MM.1S (cell line): ENCODE data around the gene NMRK2.
"Not testable (repeated sequence)": the region's sequence is repeated elsewhere in the genome, so short reads cannot be mapped to it uniquely, and the experiment has no call there.

Experiments used
- DNase-seq: peaks from one replicate; pipeline ENCODE4 v3.0.0-alpha.2; 2015
- H2AFZ ChIP-seq: fragments of 300-600 bp; sonication (generic); 2 replicates; pipeline ENCODE4 v1.6.0; 2016; ENCODE audit warnings: antibody characterized with exemption, low read length
- H3F3A ChIP-seq: fragments of 300-600 bp; sonication (generic); 2 replicates; pipeline ENCODE4 v1.6.1; 2016; ENCODE audit warnings: mild to moderate bottlenecking, antibody characterized with exemption, low read length, moderate library complexity, mixed read lengths; ENCODE audit not compliant: insufficient read depth
- H3K27ac ChIP-seq: fragments of 300-600 bp; sonication (generic); 2 replicates; pipeline ENCODE4 v1.5.1; 2016; ENCODE audit warnings: mild to moderate bottlenecking, low read length
- H3K27me3 ChIP-seq: fragments of 300-600 bp; sonication (generic); replicated peaks from 2 replicates; pipeline ENCODE4 v1.6.0; 2016; ENCODE audit warnings: low read length; ENCODE audit not compliant: insufficient read depth
- H3K36me3 ChIP-seq: fragments of 300-600 bp; sonication (generic); replicated peaks from 2 replicates; pipeline ENCODE4 v1.6.1; 2016; ENCODE audit warnings: mild to moderate bottlenecking, low read length, mixed read lengths; ENCODE audit not compliant: insufficient read depth
- H3K4me1 ChIP-seq: fragments of 300-600 bp; sonication (generic); 2 replicates; pipeline ENCODE4 v1.6.1; 2016; ENCODE audit warnings: low read length, mixed read lengths
- H3K4me2 ChIP-seq: fragments of 300-600 bp; sonication (generic); 2 replicates; pipeline ENCODE4 v1.6.0; 2016; ENCODE audit warnings: low read depth, low read length
- H3K4me3 ChIP-seq: fragments of 300-600 bp; sonication (generic); 2 replicates; pipeline ENCODE4 v1.5.1; 2016; ENCODE audit warnings: low read length, mixed read lengths
- H3K79me2 ChIP-seq: fragments of 300-600 bp; sonication (generic); 2 replicates; pipeline ENCODE4 v1.6.1; 2016; ENCODE audit warnings: mixed run types, low read length, mixed read lengths
- H3K9ac ChIP-seq: fragments of 300-600 bp; sonication (generic); 2 replicates; pipeline ENCODE4 v1.6.1; 2016; ENCODE audit warnings: low read length, mixed read lengths
- H3K9me2 ChIP-seq: fragments of 300-600 bp; sonication (generic); replicated peaks from 2 replicates; pipeline ENCODE4 v1.6.1; 2016; ENCODE audit warnings: mild to moderate bottlenecking, low read length, mixed read lengths; ENCODE audit not compliant: insufficient read depth
- H3K9me3 ChIP-seq: fragments of 300-600 bp; sonication (generic); replicated peaks from 2 replicates; pipeline ENCODE4 v1.6.1; 2016; ENCODE audit warnings: mild to moderate bottlenecking, low read length, mixed read lengths; ENCODE audit not compliant: insufficient read depth
- H4K20me1 ChIP-seq: fragments of 300-600 bp; sonication (generic); 2 replicates; pipeline ENCODE4 v1.6.1; 2016; ENCODE audit warnings: mild to moderate bottlenecking, low read length, moderate library complexity, mixed read lengths; ENCODE audit not compliant: insufficient read depth
- CTCF ChIP-seq: fragments of 300-600 bp; sonication (generic); IDR thresholded peaks from 2 replicates; pipeline ENCODE4 v1.5.1; 2016; ENCODE audit warnings: antibody characterized with exemption, low read length, mixed read lengths
- EZH2 ChIP-seq: fragments of 300-600 bp; sonication (generic); optimal IDR thresholded peaks from 2 replicates; pipeline ENCODE3; 2017; ENCODE audit warnings: low read depth, mild to moderate bottlenecking, antibody characterized with exemption, low read length, mixed read lengths
- EZH2phosphoT487 ChIP-seq: fragments of 300-600 bp; sonication (generic); IDR thresholded peaks from 2 replicates; pipeline ENCODE4 v1.6.1; 2018; ENCODE audit warnings: antibody characterized with exemption, low read length

Gene NMRK2

DNA sequence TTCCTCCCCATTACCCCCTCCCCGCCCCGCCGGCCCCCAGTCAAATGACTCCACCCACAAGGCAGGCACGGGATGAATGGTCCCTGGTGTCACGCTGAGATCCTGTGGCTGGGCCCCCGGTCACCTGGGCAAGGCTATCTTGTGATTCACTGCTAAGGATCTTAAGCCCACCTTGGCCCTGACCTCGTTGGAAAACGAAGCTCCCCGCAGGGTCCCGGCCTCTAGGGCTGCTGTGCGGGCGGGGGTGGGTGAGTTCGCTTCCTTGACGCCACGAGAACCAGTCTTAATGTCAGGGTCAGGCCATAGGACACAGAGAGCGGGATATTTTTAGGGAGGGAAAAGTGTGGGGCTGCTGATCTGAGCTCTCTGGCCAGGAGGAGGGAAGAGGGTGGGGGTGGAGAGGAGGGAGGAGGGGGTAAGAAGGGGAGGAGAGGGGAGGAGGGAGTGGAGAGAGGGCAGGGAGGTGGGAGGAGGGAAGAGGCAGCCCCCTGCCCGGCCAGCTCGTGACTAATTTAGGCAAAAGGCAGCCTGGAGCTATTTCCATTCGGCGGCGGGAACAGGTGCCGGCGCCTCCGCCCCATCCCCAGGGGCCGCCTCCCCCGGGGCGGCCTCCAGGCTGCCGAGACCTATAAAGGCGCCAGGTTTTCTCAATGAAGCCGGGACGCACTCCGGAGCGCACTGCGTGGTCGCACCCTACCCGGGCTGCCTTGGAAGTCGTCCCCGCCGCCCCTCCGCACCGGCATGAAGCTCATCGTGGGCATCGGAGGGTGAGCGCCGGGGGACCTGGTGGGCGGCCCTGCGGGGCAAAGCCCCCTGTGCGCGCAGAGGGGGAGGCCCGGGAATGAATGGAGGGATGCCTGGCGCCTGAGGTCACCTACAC is at the start of gene NMRK2:
Gene NMRK2, plus strand, starts transcription at position 139 of the 880 bp plus-strand sequence. Its CDS starts 603 bp downstream, at position 742.
- no peak for DNase-seq
- TF ChIP-seq CTCF: no peak
- TF ChIP-seq EZH2phosphoT487: no peak
- TF ChIP-seq EZH2: no peak
- Histone ChIP-seq H2AFZ (no peak within 1 kb of the TSS), H4K20me1 (no peaks in the 10 kb centered on the region), H3K79me2 (no peaks in the 10 kb centered on the region), H3K27ac (no peak within 1 kb of the TSS), H3K36me3 (no peaks in the 10 kb centered on the region), H3K9me3 (no peaks in the 10 kb centered on the region), H3K9me2 (no peaks in the 10 kb centered on the region), H3K4me2 (no peak within 1 kb of the TSS), H3K9ac (no peak within 1 kb of the TSS), H3F3A (no peaks in the 10 kb centered on the region), H3K27me3 (peaks cover 88% of the 10 kb centered on the region), H3K4me3 (no peak within 1 kb of the TSS), H3K4me1 (no peaks in the 10 kb centered on the region)

- Histone ChIP-seq H3K4me1 (no peaks in the 10 kb centered on the region), H3K9me2 (no peaks in the 10 kb centered on the region), H3K36me3 (no peaks in the 10 kb centered on the region), H3K4me2 (no peak overlapping the region), H3K27ac (no peak overlapping the region), H4K20me1 (no peaks in the 10 kb centered on the region), H3K4me3 (no peak overlapping the region), H2AFZ (no peak overlapping the region), H3K79me2 (no peaks in the 10 kb centered on the region), H3K9ac (no peak overlapping the region), H3F3A (no peaks in the 10 kb centered on the region), H3K9me3 (no peaks in the 10 kb centered on the region), H3K27me3 (peaks cover 88% of the 10 kb centered on the region)
- TF ChIP-seq CTCF (no peak), EZH2 (no peak), EZH2phosphoT487 (no peak)
- DNase-seq: no peak
Measured at GRCh38 chr19:3890591-3890990, 42.3 kb upstream of the NMRK2 start.

DNA sequence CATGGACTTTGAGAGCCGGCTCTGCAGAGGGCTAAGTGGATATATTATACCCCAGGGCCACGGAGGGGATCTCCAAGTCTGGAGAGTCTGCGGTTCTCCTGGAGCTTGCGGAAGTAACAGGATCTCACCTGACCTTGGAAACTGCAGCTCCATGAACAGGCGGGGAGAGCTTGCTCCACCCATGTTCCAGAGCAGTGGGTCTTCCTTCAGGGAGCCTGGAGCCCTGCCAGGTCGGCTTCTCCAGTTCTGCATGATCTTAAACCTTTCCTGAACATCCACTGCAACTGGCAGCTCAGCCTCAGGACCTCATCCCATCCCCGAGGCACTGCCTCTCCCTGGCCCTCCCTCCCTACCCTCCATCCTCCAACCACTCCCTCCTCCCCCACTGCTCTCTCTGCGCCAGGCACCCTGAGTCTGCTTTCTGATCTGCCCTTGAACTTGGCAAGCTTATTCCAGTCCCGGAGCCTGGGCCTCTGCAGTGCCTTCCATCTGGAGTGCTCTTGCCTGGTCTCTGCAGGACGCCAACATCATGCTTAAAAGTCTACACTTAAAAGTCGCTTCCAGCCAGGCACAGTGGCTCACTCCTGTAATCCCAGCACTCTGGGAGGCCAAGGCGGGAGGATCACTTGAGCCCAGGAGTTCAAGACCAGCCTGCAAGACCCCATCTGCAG is 39.2 kb upstream of the NMRK2 start:
- H3K4me1 ChIP-seq: no peaks in the 10 kb centered on the region
- no peak for DNase-seq

GRCh38 chr19:3894959-3895358 is 37.9 kb upstream of the NMRK2 start:
- H3K4me2 ChIP-seq, H3K4me3 ChIP-seq, H4K20me1 ChIP-seq, H3K36me3 ChIP-seq, H3F3A ChIP-seq, H3K9me3 ChIP-seq, H3K4me1 ChIP-seq, DNase-seq, H3K27ac ChIP-seq, H2AFZ ChIP-seq, H3K9me2 ChIP-seq, H3K9ac ChIP-seq, H3K79me2 ChIP-seq: not testable (repeated sequence)
- peaks cover 89% of the 10 kb centered on the region for H3K27me3 ChIP-seq

More for the DNA sequence above, 39.2 kb upstream of the NMRK2 start:
- Histone ChIP-seq H3K79me2 (no peaks in the 10 kb centered on the region), H3K4me3 (no peak overlapping the region), H2AFZ (no peak overlapping the region), H4K20me1 (no peaks in the 10 kb centered on the region), H3K27ac (no peak overlapping the region), H3K9me2 (no peaks in the 10 kb centered on the region), H3K36me3 (no peaks in the 10 kb centered on the region), H3K9ac (no peak overlapping the region), H3K9me3 (no peaks in the 10 kb centered on the region), H3K4me2 (no peak overlapping the region), H3K27me3 (peaks cover 88% of the 10 kb centered on the region), H3F3A (no peaks in the 10 kb centered on the region)
- TF ChIP-seq CTCF: no peak
- no peak for TF ChIP-seq EZH2phosphoT487
- no peak for TF ChIP-seq EZH2
